ENCODE data around the gene CCSER1. TPM values are rescaled to one million over a fixed set of nuclear protein-coding genes. Genes with fewer than 3 reads are reported as not detected.
"Not testable (repeated sequence)": the region's sequence is repeated elsewhere in the genome, so short reads cannot be mapped to it uniquely, and the experiment has no call there.

Gene CCSER1
- total RNA-seq, 1 donor from 2014 or later, result 8.4 TPM

DNA sequence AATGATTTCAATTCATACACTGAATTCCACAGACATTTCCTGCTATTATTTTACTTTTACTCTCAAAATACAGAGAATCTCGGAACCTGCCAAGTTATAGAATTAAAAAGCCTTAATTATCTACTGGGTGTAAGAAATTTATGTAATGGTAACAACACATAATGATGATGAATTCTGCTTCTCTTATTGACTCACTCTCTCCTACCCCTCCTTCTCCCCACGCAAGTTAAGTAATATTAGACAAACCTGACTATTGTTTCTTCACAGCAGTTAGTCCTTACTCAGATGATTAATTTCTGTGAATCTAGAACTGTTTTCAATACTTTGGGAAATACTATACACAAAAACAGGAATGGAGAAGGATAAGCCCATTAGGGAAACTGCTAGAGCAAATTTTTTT, 762.0 kb downstream of the CCSER1 start:
- TF ChIP-seq, protein P1, sequence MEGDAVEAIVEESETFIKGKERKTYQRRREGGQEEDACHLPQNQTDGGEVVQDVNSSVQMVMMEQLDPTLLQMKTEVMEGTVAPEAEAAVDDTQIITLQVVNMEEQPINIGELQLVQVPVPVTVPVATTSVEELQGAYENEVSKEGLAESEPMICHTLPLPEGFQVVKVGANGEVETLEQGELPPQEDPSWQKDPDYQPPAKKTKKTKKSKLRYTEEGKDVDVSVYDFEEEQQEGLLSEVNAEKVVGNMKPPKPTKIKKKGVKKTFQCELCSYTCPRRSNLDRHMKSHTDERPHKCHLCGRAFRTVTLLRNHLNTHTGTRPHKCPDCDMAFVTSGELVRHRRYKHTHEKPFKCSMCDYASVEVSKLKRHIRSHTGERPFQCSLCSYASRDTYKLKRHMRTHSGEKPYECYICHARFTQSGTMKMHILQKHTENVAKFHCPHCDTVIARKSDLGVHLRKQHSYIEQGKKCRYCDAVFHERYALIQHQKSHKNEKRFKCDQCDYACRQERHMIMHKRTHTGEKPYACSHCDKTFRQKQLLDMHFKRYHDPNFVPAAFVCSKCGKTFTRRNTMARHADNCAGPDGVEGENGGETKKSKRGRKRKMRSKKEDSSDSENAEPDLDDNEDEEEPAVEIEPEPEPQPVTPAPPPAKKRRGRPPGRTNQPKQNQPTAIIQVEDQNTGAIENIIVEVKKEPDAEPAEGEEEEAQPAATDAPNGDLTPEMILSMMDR (IDR thresholded peaks at IDR 0.05), result no peak
- intact Hi-C loops (cut with DNase I), result no loop called here
- DNase-seq (no peak), ATAC-seq (no peak)
- Histone ChIP-seq H3K27me3 (ENCODE audit: low read depth) (no peaks in the 10 kb centered on the region), H3K27ac (no peak overlapping the region), H3K9me3 (no peaks in the 10 kb centered on the region), H3K4me3 (no peak overlapping the region), H3K36me3 (no peaks in the 10 kb centered on the region), H3K4me1 (no peaks in the 10 kb centered on the region)

DNA sequence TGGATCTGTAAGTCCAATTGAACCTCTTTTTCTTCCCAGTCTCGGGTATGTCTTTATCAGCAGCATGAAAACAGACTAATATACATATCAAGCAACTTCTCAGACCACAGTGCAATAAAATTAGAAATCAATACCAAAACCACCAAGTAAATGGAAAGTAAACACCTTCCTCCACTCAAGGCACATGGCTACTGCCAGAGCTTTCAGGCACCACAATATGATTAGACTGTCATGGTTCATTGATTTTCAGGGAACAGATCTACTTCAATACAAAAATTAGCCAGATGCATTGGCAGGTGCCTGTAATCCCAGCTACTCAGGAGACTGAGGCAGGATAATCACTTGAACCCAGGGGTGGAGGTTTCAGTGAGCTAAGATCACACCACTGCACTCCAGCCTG, 776.2 kb downstream of the CCSER1 start:
- intact Hi-C loops (cut with DNase I); H3K4me3 ChIP-seq; H3K27ac ChIP-seq; H3K36me3 ChIP-seq; H3K27me3 ChIP-seq (ENCODE audit: low read depth); H3K9me3 ChIP-seq; ATAC-seq; DNase-seq; H3K4me1 ChIP-seq: not testable (repeated sequence)

DNA sequence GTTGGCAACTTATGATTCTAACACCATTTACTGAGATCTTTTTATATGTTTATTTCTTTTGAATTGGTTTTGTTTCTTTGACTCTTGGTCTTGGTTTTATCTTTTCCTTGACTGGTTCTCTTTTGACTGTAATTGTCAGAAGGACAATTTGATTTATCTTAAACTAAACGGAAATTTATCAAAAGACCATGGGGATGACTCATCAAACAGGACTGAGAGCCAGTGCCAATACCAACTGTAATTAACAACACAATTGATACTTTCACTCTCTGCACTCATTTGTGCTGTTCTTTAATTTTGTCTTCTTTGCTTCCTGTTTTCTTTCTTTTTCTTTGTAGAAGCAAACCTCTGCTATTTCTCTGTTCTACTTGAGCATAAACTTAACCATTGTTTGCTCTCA, 776.8 kb downstream of the CCSER1 start:
- Histone ChIP-seq H3K27me3 (ENCODE audit: low read depth) (no peaks in the 10 kb centered on the region), H3K4me3 (no peak overlapping the region), H3K27ac (no peak overlapping the region), H3K9me3 (no peaks in the 10 kb centered on the region), H3K4me1 (no peaks in the 10 kb centered on the region), H3K36me3 (no peaks in the 10 kb centered on the region)
- ATAC-seq (no peak), DNase-seq (no peak)
- TF ChIP-seq, protein P1 (IDR thresholded peaks at IDR 0.05), result no peak
- intact Hi-C loops (cut with DNase I), result no loop called here

DNA sequence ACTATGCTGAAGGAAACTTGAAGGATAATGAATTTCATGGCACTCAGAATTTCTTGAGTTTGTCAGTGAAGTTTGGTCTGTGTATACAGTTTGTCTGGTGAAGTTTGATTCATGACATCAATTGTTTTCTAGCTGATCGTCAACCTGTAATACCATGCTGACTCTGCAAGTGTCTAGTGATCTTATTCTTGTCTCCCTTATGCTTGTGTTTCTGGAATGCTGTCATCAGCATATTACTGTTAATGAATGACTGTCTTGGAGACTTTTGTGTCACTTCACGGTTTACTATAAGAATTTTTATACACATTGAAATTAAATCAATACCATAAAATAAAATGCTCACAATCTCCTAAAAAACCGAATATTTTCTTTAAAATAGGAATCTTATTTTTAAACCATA, 779.0 kb downstream of the CCSER1 start:
- no peak for ATAC-seq
- no peak overlapping the region for H3K27ac ChIP-seq
- TF ChIP-seq, protein P1 (IDR thresholded peaks at IDR 0.05), result no peak
- H3K9me3 ChIP-seq, result no peaks in the 10 kb centered on the region
- no peaks in the 10 kb centered on the region for H3K4me1 ChIP-seq
- H3K27me3 ChIP-seq (ENCODE audit: low read depth), result no peaks in the 10 kb centered on the region
- no peak for DNase-seq
- no peak overlapping the region for H3K4me3 ChIP-seq
- intact Hi-C loops (cut with DNase I), result no loop called here
- no peaks in the 10 kb centered on the region for H3K36me3 ChIP-seq

DNA sequence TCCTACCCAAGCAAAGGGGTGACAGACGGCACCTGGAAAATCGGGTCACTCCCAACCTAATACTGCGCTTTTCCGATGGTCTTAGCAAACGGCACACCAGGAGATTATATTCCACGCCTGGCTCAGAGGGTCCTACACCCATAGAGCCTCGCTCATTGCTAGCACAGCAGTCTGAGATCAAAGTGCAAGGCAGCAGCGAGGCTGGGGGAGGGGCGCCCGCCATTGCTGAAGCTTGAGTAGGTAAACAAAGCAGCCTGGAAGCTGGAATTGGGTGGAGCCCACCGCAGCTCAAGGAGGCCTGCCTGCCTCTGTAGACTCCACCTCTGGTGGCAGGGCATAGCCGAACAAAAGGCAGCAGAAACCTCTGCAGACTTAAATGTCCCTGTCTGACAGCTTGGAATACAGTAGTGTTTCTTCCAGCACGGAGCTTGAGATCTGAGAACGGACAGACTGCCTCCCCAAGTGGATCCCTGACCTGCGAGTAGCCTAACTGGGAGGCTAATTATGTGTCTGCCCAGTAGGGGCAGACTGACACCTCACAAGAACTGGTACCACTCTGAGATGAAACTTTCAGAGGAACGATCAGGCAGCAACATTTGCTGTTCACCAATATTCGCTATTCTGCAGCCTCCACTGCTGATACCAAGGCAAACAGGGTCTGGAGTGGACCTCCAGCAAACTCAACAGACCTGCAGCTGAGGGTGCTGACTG, 784.7 kb downstream of the CCSER1 start:
- H3K36me3 ChIP-seq; H3K4me3 ChIP-seq; H3K9me3 ChIP-seq; H3K4me1 ChIP-seq; DNase-seq; H3K27me3 ChIP-seq (ENCODE audit: low read depth); H3K27ac ChIP-seq; intact Hi-C loops (cut with DNase I); ATAC-seq: not testable (repeated sequence)

DNA sequence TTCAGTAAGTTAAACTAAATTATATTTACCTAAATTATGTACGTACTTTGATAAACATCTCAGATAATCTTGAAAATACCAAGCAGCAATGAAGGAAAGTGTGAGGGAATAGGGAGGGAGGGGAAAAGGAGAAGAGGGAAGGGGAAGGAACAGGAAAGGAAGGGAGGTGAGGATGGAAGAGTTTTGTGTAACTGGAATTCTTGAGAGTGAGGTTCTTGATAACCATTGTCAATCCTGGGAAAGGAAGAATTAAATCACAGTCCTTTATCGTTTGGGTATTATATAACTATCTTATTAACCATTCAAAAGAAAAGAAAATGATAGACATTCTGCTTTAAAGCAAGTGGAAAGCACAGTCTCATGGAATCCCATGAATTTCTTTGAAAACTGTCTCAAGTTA, 795.0 kb downstream of the CCSER1 start:
- no peak overlapping the region for H3K27ac ChIP-seq
- no peaks in the 10 kb centered on the region for H3K4me1 ChIP-seq
- no peaks in the 10 kb centered on the region for H3K9me3 ChIP-seq
- no peak overlapping the region for H3K4me3 ChIP-seq
- H3K27me3 ChIP-seq (ENCODE audit: low read depth), result no peaks in the 10 kb centered on the region
- H3K36me3 ChIP-seq, result no peaks in the 10 kb centered on the region
- no peak for DNase-seq
- no peak for ATAC-seq
- TF ChIP-seq, protein P1 (IDR thresholded peaks at IDR 0.05), result no peak
- intact Hi-C loops (cut with DNase I), result no loop called here
